Measurements from ENCODE around the gene APOBEC3A.

DNA sequence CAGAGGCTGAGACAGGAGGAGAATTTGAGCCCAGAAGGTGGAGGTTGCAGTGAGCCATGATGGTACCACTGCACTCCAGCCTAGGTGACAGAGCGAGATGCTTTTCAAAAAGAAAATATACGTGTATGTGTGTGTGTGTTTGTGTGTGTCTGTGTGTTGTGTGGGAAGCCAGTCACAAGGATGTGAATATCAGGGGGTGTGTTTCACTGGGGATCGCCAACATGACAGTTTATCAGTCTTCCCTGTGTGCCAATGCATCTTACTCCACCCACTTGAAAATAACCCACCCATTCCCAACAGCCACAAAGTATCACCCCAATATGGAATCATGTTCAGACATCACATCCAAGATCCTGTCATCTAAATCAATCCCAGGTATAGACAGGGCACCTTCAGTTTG lies 14.4 kb downstream of the APOBEC3A start:
- TF ChIP-seq, protein P1, sequence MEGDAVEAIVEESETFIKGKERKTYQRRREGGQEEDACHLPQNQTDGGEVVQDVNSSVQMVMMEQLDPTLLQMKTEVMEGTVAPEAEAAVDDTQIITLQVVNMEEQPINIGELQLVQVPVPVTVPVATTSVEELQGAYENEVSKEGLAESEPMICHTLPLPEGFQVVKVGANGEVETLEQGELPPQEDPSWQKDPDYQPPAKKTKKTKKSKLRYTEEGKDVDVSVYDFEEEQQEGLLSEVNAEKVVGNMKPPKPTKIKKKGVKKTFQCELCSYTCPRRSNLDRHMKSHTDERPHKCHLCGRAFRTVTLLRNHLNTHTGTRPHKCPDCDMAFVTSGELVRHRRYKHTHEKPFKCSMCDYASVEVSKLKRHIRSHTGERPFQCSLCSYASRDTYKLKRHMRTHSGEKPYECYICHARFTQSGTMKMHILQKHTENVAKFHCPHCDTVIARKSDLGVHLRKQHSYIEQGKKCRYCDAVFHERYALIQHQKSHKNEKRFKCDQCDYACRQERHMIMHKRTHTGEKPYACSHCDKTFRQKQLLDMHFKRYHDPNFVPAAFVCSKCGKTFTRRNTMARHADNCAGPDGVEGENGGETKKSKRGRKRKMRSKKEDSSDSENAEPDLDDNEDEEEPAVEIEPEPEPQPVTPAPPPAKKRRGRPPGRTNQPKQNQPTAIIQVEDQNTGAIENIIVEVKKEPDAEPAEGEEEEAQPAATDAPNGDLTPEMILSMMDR (IDR thresholded peaks at IDR 0.05): no peak
- TF ChIP-seq POLR2A (IDR thresholded peaks at IDR 0.05) (no peak), EP300 (IDR thresholded peaks at IDR 0.05) (no peak)
